A673 (cell line): Measurements from ENCODE around the gene HGD. TPM values are rescaled to one million over a fixed set of nuclear protein-coding genes. Genes with fewer than 3 reads are reported as not detected.

ENCODE experiments used
- BruUV-seq: library from RNA; stranded (reverse); fragments of 400-500 nt; replicated peaks from 2 replicates; lab custom pipeline; 2021; lab: Mats Ljungman, UMichigan
- CTCF ChIA-PET: fragments of 300-600 bp; sonication (Branson Sonifier 250); formaldehyde crosslinking; loops from one replicate; lab custom pipeline; 2022; ENCODE audit warnings: antibody characterized with exemption; lab: Charles Lee
- POLR2A ChIA-PET: fragments of 300-600 bp; sonication (Branson Sonifier 250); formaldehyde crosslinking; loops from one replicate; lab custom pipeline; 2022; ENCODE audit warnings: antibody characterized with exemption; ENCODE audit not compliant: low non-redundant PET; lab: Charles Lee
- DNase-seq: peaks from one replicate; pipeline ENCODE4 v3.0.0-alpha.2; 2015; ENCODE audit warnings: low spot score
- H3K27ac ChIP-seq: fragments of 200-600 bp; sonication (generic); 2 replicates; pipeline ENCODE4 v1.5.1; 2016; ENCODE audit warnings: mixed run types, low read depth, mild to moderate bottlenecking, mixed read lengths, antibody characterized with exemption, low read length; ENCODE audit not compliant: poor library complexity, severe bottlenecking
- H3K27me3 ChIP-seq: fragments of 200-600 bp; sonication (generic); replicated peaks from 2 replicates; pipeline ENCODE4 v1.6.1; 2017; ENCODE audit warnings: mixed run types, low read depth, mild to moderate bottlenecking, mixed read lengths, antibody characterized with exemption, low read length; ENCODE audit not compliant: insufficient read depth, poor library complexity
- H3K36me3 ChIP-seq: fragments of 200-600 bp; sonication (generic); 2 replicates; pipeline ENCODE4 v1.6.1; 2016; ENCODE audit warnings: mixed run types, mild to moderate bottlenecking, mixed read lengths, antibody characterized with exemption, low read length; ENCODE audit not compliant: insufficient read depth, poor library complexity, severe bottlenecking
- H3K4me1 ChIP-seq: fragments of 200-600 bp; sonication (generic); 2 replicates; pipeline ENCODE4 v1.6.1; 2017; ENCODE audit warnings: mixed run types, mild to moderate bottlenecking, mixed read lengths, antibody characterized with exemption, low read length; ENCODE audit not compliant: insufficient read depth, poor library complexity, severe bottlenecking
- H3K4me3 ChIP-seq: fragments of 200-600 bp; sonication (generic); 2 replicates; pipeline ENCODE4 v1.5.1; 2016; ENCODE audit warnings: low read depth, mixed run types, mild to moderate bottlenecking, mixed read lengths, low read length; ENCODE audit not compliant: poor library complexity, severe bottlenecking
- H3K9me3 ChIP-seq: fragments of 200-600 bp; sonication (generic); 2 replicates; pipeline ENCODE4 v1.6.1; 2016; ENCODE audit warnings: mixed run types, low read depth, mild to moderate bottlenecking, mixed read lengths, antibody characterized with exemption, low read length; ENCODE audit not compliant: poor library complexity, severe bottlenecking
- CTCF ChIP-seq: fragments of 300-800, 200-600 bp; sonication (generic); conservative IDR thresholded peaks from 2 replicates; pipeline ENCODE4 v1.5.1; 2017; ENCODE audit warnings: low read depth, mild to moderate bottlenecking, antibody characterized with exemption, low read length, moderate library complexity, mixed read lengths
- EZH2 ChIP-seq: fragments of 200-600 bp; sonication (generic); IDR thresholded peaks from 2 replicates; pipeline ENCODE4 v1.6.1; 2017; ENCODE audit warnings: borderline replicate concordance, low read depth, mild to moderate bottlenecking, mixed read lengths, antibody characterized with exemption, low read length; ENCODE audit not compliant: poor library complexity, severe bottlenecking
- intact Hi-C: fragments of 100-400 bp; cut with micrococcal nuclease; formaldehyde crosslinking; loops from one replicate; pipeline ENCODE4 v1.10.0; 2022; ENCODE audit not compliant: unreplicated experiment
- total RNA-seq: library from RNA; stranded (reverse); gene quantifications from 2 replicates; pipeline ENCODE4 v1.2.3, GENCODE V29; 2021

The HGD gene
- total RNA-seq, 1 experiment from 2014 or later, result 0.28 TPM

- TF ChIP-seq EZH2 (no peak), CTCF (no peak)
- no TSS peak for BruUV-seq
- H3K27me3 ChIP-seq, result no peaks in the 10 kb centered on the region
- ChIA-PET POLR2A (no interaction called here), CTCF (no interaction called here)
- no peak overlapping the region for H3K4me3 ChIP-seq
- peaks cover 31% of the 10 kb centered on the region for H3K36me3 ChIP-seq
- H3K27ac ChIP-seq, result no peak overlapping the region
- intact Hi-C loops, result no loop called here
- H3K4me1 ChIP-seq, result peaks cover 3% of the 10 kb centered on the region
- no peaks in the 10 kb centered on the region for H3K9me3 ChIP-seq
- DNase-seq, result no peak
These were observed 77.7 kb downstream of the HGD start for GRCh38 chr3:120604382-120604781.

GRCh38 chr3:120602682-120603081 is 79.4 kb downstream of the HGD start:
- H3K27ac ChIP-seq, result no peak overlapping the region
- TF ChIP-seq CTCF (no peak), EZH2 (no peak)

GRCh38 chr3:120601554-120601953 is 80.5 kb downstream of the HGD start:
- Histone ChIP-seq H3K4me3 (no peak overlapping the region), H3K27ac (no peak overlapping the region), H3K36me3 (peaks cover 51% of the 10 kb centered on the region), H3K9me3 (no peaks in the 10 kb centered on the region), H3K27me3 (no peaks in the 10 kb centered on the region), H3K4me1 (peaks cover 9% of the 10 kb centered on the region)
- intact Hi-C loops, result no loop called here
- no peak for DNase-seq
- no TSS peak for BruUV-seq
- POLR2A ChIA-PET, result no interaction called here
- TF ChIP-seq EZH2 (no peak), CTCF (no peak)
- CTCF ChIA-PET, result no interaction called here

More at GRCh38 chr3:120602682-120603081, 79.4 kb downstream of the HGD start:
- intact Hi-C loops, result no loop called here
- Histone ChIP-seq H3K9me3 (no peaks in the 10 kb centered on the region), H3K27me3 (no peaks in the 10 kb centered on the region), H3K4me3 (no peak overlapping the region), H3K36me3 (peaks cover 48% of the 10 kb centered on the region), H3K4me1 (peaks cover 3% of the 10 kb centered on the region)
- no peak for DNase-seq
- CTCF ChIA-PET, result no interaction called here
- POLR2A ChIA-PET, result no interaction called here
- no TSS peak for BruUV-seq
